NB4 (cell line): ENCODE results near the gene SLC35A3.

Experiments used
- DNase-seq: peaks from one replicate; pipeline ENCODE4 v3.0.0; 2010; ENCODE audit warnings: low read depth
- H3K4me3 ChIP-seq: one replicate; pipeline ENCODE4 v1.5.1; 2011; ENCODE audit warnings: mild to moderate bottlenecking, low read depth, low read length, moderate library complexity
- CTCF ChIP-seq: IDR thresholded peaks from one replicate; pipeline ENCODE4 v1.5.1; 2012; ENCODE audit warnings: low read depth, low read length
- MAX ChIP-seq: IDR thresholded peaks from 2 replicates; pipeline ENCODE4 v1.6.1; 2011; ENCODE audit warnings: low read depth, low read length
- MYC ChIP-seq: IDR thresholded peaks from 2 replicates; pipeline ENCODE4 v1.6.1; 2011; ENCODE audit warnings: low read depth, low read length
- POLR2A ChIP-seq: IDR thresholded peaks from 2 replicates; pipeline ENCODE4 v1.6.1; 2011; ENCODE audit warnings: mild to moderate bottlenecking; ENCODE audit not compliant: insufficient read length; ENCODE audit errors: extremely low read depth

Gene SLC35A3

GRCh38 chr1:100070201-100070939, 100.6 kb downstream of the SLC35A3 start:
- TF ChIP-seq POLR2A (no peak), MYC (no peak), MAX (no peak), CTCF (no peak)
- no peak overlapping the region for H3K4me3 ChIP-seq
- no peak for DNase-seq

- no peak for DNase-seq
- no peak for TF ChIP-seq POLR2A
- no peak for TF ChIP-seq MAX
- TF ChIP-seq MYC, result no peak
- H3K4me3 ChIP-seq, result no peak overlapping the region
These were observed 103.7 kb downstream of the SLC35A3 start for GRCh38 chr1:100073531-100073930.

GRCh38 chr1:100074604-100075395, 105.0 kb downstream of the SLC35A3 start:
- H3K4me3 ChIP-seq, result no peak overlapping the region
- DNase-seq, result no peak
- TF ChIP-seq POLR2A, result no peak
- no peak for TF ChIP-seq MAX
- no peak for TF ChIP-seq CTCF
- no peak for TF ChIP-seq MYC

- H3K4me3 ChIP-seq, result no peak overlapping the region
- TF ChIP-seq CTCF (no peak), MAX (no peak), MYC (no peak), POLR2A (no peak)
- DNase-seq, result no peak
These were observed 106.0 kb downstream of the SLC35A3 start for GRCh38 chr1:100075773-100076172.

GRCh38 chr1:100076319-100076718, 106.5 kb downstream of the SLC35A3 start:
- DNase-seq, result no peak
- no peak overlapping the region for H3K4me3 ChIP-seq
- TF ChIP-seq CTCF, result no peak

GRCh38 chr1:100076744-100077143, 106.9 kb downstream of the SLC35A3 start:
- H3K4me3 ChIP-seq, result no peak overlapping the region
- DNase-seq, result no peak
- TF ChIP-seq MAX (no peak), POLR2A (no peak), CTCF (no peak), MYC (no peak)
